Posterior cingulate gyrus (tissue), 11 donors: Measurements from ENCODE around the gene CALCOCO1.
"Not testable (repeated sequence)": the region's sequence is repeated elsewhere in the genome, so short reads cannot be mapped to it uniquely, and the experiment has no call there.

Experiments
- DNase-seq, 10 donors: peaks; one replicate each; pipeline versions ENCODE4 v3.0.0 to v3.0.0-alpha.2; 2020 to 2021; ENCODE audit warnings: mixed read lengths in 3 of 10
- intact Hi-C: fragments of 100-400 bp; cut with DNase I; formaldehyde crosslinking; loops from one replicate; pipeline ENCODE4 v1.15.1; 2023

The CALCOCO1 gene, protein sequence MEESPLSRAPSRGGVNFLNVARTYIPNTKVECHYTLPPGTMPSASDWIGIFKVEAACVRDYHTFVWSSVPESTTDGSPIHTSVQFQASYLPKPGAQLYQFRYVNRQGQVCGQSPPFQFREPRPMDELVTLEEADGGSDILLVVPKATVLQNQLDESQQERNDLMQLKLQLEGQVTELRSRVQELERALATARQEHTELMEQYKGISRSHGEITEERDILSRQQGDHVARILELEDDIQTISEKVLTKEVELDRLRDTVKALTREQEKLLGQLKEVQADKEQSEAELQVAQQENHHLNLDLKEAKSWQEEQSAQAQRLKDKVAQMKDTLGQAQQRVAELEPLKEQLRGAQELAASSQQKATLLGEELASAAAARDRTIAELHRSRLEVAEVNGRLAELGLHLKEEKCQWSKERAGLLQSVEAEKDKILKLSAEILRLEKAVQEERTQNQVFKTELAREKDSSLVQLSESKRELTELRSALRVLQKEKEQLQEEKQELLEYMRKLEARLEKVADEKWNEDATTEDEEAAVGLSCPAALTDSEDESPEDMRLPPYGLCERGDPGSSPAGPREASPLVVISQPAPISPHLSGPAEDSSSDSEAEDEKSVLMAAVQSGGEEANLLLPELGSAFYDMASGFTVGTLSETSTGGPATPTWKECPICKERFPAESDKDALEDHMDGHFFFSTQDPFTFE

DNA sequence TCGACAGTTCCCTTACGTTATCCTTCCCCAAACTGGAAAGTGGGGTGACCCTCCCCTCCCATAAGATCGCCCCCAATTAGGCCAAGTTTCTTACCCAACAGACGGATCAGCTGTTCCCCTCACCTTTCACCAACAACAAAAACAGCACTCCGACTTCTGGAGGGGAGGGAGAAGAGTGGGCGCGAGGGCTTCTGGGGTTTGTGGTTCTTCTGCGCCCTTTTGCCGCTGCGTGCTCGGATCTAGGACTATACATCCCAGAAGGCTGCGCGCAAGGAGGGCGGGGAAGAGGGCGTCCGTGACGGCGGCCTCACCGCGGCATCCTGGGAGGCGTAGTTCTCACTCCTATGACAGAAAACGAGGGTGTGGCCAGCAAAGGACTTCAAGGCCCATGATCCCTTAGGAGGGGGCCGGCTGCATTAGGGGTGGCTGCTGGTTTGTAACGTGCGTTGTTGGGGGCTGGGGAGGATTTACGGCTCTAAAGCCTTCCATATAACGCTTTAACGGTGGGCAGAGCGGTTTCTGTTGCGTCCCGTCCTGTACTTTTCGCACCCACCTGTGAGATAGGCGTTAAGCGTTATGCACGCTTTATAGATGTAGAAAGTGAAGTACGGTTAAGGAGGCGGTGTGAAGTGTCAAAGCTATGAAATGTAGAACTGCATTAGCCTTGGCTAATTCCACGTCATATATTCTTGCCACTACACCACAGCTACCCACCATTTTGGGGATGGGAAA, at the start of gene CALCOCO1:
Gene CALCOCO1 (minus strand): TSS at position 143 of the 732 bp plus-strand sequence. CDS start 2,210 bp downstream, outside the sequence.
- intact Hi-C loops, result loop anchor here (1.0 kb wide), 1 partner anchor 464 kb away; no protein-coding TSS in a partner anchor
- DNase-seq, result peak; percentile 96 to 100 (median 98)

DNA sequence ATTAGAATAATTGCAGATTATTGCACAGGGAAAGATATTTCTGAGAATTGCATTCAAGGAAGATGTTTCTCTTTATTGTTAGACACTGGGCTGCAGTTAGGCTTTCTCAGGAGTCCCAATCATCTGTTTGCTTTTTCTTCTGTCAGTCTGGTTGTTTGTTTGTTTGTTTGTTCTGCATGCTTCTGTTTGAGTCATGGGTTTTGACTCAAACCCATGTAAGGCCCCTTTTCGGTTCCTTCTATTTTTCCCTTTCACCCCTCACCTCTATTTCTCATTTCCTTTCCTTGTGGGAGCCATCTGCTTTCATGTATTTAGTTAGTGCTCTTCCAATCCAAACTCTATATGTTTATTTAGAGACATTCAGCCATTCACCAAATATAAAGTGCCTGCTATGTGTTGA, 49.6 kb upstream of the CALCOCO1 start:
- DNase-seq, result no peak
- intact Hi-C loops, result no loop called here

DNA sequence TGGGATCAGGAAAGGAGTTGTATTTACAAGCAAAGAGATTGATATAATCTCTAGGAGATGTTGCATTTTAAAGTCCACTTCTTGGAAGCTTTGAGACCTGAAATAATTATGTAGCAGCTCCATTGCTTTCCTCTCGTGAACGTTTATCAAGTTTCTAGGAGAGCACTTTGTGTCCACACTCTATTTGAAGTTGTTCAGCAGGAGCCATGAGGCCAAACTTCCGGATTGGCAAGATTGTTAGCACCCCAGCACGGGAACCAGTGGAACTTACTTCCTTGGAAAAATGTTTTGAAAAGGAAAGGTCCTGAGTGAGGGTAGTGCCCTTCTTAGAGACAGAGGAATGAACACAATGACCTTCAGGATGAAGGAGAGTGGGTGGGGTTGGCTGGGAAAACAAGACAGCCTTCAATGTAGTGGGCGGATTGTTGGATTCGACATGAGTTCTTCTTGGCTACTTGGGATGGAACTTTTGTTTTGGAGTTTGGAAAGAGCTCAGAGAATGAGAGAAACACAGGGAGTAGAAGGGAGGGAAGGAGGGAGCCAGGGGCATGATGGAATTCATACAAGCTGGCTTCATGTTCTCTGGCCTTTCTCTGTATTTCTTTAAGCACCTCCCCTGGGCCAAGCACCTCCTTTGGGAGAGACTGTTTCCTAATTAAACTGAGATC, 48.4 kb upstream of the CALCOCO1 start:
- no peak for DNase-seq
- intact Hi-C loops, result no loop called here

DNA sequence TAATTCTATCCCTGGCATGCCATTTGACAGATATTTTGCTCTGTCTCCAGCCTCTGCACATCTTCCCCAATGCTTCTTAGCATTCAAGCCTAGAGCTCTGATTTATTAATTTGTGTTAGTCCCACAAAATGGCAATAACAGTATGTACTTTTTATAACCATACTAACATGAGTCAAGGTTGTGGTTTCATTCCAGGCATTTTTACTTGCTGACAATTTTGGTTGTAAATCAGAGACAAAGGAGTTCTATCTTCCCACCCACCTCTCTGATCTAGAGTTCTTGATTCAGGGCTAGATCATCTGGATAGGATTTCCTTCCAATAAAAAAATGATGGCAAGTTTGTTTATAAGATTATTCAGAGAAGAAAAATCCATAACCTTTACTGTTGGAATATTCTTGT, 43.0 kb upstream of the CALCOCO1 start:
- no peak for DNase-seq
- intact Hi-C loops, result no loop called here

DNA sequence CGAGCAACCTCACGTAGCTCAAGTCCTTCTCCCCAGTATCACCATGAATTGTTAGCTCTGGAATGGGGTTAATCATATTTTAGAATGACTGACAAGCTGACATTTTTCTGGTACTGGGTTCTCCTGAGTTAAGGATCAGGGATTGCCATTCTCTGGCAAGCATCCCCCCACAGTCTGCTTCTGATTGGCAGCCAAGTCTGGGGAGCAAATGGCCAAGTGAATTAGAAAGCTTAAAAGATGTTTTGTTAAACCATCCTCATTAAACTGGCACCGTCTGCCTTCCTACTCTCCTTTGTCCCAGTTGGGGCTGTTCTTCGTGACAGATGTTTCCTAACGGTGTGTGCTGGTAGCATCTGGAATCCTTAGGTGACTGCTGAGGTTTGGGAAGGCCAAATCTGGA, 41.7 kb upstream of the CALCOCO1 start:
- no peak for DNase-seq

DNA sequence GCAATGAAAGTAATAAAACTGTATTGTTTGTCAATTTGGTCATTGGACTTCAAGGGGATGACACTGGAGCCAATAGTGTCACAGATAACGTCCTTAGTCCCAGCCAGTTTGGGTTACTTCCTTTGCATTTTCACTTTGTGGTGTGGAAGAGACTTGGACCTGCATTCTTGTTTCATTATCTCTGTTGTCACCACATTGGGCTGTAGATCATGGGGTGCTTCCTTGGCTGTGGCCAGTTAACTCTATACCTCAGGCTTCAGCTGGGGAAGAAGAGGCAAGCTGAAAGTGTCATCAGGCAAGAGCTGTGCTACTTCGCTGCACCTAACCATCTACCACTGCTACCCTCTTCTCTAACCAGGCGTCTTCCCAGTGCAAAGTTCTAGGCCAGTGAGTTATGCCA, 39.6 kb upstream of the CALCOCO1 start:
- intact Hi-C loops, result loop anchor here (5.0 to 10.0 kb wide), 2 partner anchors 220 to 428 kb away; partner anchors contain the start of gene HOXC10
- no peak for DNase-seq

More for the DNA sequence above, 41.7 kb upstream of the CALCOCO1 start:
- intact Hi-C loops, result loop anchor here (5.0 to 10.0 kb wide), 2 partner anchors 218 to 426 kb away; partner anchors contain the start of gene HOXC10

DNA sequence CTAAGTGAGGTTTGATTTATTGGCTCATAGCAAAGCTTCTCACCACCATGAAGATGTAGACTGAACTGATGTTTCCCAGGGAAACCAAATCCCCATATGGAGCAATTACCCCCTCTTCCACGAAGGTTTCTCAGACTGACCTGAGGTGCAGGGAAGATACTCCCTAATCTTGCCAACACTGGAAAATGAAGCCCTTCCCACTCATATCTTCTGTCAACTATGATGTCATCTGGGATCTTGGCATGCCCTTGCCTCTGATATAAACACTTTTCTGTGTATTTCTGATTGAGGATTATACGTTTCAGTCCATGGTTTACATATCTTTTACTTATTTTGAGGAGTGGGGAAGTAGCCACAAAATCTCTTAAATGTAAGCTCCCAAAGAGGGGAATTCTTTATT, 38.6 kb upstream of the CALCOCO1 start:
- no peak for DNase-seq
- intact Hi-C loops, result loop anchor here (5.0 to 10.0 kb wide), 2 partner anchors 221 to 429 kb away; partner anchors contain the start of gene HOXC10

DNA sequence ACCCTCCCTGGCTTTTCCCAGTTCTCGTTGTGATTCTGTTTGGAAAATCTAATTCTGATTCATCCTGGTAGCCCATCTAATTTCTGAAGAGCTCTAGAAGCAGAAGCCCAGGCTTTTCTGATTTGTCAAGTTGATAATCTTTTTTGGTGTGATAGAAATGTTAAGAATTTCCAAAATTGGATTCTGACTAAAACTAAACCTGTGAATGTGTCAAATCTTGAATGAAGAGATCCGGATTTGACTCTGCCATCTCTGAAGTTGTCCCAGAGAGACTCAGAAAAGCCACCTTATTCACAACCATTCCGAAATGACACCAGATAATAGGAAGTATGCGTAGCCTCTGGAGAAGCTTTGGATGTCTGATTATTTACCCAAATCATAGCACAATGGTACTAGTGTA, 37.4 kb upstream of the CALCOCO1 start:
- no peak for DNase-seq
- intact Hi-C loops, result loop anchor here (5.0 to 10.0 kb wide), 2 partner anchors 223 to 430 kb away; partner anchors contain the start of gene HOXC10

DNA sequence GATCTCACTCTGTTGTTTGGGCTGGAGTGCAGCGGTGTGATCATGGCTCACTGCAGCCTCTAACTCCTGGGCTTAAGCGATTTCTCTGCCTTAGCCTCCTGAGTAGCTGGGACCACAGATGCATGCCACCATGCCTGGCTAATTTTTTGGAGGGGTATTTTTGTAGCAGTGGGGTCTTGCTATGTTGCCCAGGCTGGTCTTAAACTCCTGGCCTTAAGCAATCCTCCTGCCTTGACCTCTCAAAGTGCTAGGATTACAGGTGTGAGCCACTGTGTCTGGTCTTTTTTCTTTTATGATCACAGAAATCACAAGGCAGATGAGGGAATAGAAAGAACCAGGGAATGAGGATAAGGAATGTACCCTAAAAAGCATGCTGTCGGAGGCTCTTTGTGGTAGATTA, 35.5 kb upstream of the CALCOCO1 start:
- not testable (repeated sequence) for DNase-seq
- intact Hi-C loops, result loop anchor here (10.0 kb wide), 1 partner anchor 432 kb away; no protein-coding TSS in a partner anchor

DNA sequence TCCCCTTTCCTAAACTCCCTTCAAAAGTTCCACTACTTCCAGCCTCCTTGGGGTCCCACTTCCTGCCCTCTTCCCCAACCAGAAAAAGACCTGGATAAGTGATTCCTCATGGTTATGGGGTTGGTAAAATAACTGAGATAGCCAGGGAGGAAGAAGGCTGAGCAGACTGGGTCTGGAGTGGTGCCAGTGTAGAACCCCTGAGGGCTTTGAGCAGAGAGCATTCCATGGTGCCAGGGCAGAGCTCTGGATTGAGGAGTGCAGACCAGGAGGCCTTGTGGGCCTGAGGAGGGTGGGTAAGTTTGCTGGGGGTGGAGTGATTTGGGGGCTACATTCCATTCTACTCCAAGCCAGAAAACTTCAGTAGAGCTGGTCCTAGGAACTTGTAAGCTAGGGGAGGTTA, 34.1 kb upstream of the CALCOCO1 start:
- no peak for DNase-seq
- intact Hi-C loops, result loop anchor here (10.0 kb wide), 1 partner anchor 433 kb away; no protein-coding TSS in a partner anchor

DNA sequence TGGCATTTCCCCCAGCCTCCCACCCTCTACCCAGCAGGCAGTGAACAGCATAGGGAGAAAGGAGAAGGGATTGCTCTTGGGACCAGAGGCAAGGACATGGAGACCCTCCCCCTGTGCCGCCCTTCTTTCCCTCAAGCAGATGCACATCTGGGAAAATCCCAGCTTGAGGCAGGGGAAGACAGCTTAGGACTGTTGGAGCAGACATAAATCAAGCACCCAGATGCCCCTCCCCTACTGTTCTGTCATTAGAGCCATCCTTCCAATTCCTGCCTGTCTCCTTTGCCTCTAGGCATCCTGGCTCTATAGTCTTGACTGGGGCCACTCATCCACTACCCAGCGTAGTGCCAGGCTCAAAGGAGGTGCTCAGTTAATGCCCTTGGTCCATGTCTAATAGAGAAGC, 32.0 kb upstream of the CALCOCO1 start:
- intact Hi-C loops, result no loop called here
- no peak for DNase-seq

DNA sequence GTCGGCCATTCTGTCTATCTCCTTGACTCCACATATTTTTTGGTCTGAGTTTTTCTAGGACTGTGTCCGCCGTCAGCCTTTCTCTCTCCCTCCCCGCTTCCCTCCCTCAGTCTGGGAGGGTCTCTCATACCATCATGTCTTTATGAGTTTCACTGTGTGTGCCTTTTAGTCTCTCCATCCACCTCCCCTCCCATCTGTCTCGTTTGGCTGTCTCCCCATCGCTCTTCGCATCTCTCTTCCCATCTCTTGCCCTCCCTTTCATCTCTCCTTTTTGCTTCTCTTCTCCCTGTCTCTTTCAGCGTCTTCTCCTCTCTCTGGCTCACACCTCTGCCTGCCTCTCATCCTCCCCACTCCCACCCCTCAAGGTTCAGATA, 31.5 kb upstream of the CALCOCO1 start:
- intact Hi-C loops, result no loop called here

DNA sequence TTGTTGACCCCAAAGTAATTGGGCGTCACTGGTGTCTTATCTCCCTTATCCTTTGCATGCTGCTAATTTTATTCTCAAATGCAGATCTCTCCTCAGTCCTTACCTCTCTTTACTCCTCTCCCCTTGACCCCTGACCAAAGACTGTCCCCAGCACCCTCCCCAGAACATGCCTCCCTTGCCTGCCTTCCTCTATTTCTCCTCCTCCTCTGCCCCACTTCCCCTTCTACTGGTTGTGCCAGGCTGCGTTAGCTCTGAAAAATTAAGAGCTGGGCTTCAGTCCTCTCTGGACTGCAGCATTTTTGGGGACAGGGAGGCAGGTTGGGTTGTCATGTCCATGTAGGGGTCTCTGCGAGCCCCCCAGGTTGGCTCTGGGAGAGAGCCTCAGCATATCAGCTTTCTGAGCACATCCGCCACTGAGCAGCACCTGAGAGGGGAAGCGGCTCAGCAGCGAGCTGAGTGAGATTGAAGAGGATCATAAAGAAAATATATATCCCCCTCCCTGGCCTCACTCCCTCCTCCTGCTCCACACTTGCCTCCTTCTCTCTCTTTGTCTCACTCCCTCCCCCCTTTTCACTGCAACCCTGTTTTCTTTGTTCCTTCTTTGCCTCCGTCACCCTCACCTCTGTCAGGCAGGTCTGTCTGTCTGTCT, 31.0 kb upstream of the CALCOCO1 start:
- intact Hi-C loops, result no loop called here
- DNase-seq, result peak in 2 of 10 donors; percentile 20 to 41

More for the DNA sequence above, 31.5 kb upstream of the CALCOCO1 start:
- DNase-seq, result no peak

DNA sequence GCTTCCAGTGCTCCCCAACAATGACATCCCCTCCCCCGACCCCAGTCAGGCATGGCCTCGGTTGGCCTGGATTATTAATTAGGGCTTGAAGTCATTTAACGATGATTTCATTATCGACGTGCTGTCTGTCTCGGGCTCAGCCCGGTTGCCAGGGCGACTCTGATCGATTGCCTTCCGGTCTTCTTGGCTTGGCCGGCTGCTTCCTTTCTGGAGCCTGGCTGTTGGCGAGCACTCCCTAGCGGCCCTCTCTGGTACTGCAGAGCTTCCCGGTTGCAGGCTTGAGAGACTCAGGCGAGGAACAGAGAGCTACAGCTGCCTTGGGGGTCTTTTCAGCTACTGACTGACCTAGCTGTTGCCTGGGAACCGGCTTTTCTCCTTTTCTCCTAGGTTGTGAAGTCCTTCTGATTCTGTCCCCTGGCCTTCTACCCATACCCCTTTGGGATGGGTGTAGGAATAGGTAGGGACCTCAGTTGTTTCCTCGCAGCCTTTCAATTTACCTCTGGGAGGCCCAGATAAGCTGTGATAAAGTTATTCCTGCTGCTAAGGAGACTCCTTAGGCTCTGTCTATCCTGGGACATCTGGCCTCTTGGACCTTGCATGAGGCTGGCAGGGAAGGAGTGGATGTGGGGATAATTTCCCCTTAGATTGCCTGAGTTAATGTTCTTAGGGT, 30.0 kb upstream of the CALCOCO1 start:
- DNase-seq, result peak; percentile 66 to 96 (median 82)

DNA sequence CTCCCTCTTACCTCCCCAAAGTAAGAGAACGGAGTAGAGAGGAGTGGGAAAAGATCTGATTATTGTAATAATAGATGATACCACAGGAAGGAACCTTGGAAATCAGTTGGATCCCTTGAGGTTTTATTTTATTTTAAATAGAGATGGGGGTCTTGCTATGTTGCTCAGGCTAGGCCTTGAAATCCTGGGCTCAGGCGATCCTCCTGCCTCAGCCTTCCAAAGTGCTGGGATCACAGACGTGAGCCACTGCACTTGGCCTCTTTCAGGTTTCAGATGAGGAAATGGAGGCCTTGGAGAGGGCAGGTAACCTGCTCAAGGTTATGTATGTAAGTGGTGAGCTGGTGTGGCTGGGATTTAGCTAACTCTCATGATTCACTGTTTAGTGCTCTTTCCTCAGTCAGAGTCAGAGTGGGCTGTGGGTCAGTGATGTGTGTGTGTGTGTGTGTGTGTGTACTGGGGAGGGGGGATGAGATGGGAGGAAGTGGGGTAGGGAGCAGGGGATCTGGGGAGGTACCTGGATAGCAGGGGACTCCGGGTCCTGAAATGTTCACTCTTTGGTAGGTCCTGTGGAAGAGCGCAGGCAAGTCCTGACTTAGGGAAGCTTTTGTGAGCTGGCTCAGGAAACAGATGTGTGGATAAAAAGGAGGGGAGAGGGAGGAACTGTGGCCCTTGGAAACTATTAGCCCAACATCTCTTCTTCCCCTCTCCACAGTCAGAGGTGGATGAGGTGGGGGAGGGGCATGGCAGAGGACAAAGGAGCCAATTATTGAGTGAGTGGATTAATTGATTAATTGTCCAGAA, 29.2 kb upstream of the CALCOCO1 start:
- intact Hi-C loops, result no loop called here
- DNase-seq, result no peak

More for the DNA sequence above, 30.0 kb upstream of the CALCOCO1 start:
- intact Hi-C loops, result no loop called here

DNA sequence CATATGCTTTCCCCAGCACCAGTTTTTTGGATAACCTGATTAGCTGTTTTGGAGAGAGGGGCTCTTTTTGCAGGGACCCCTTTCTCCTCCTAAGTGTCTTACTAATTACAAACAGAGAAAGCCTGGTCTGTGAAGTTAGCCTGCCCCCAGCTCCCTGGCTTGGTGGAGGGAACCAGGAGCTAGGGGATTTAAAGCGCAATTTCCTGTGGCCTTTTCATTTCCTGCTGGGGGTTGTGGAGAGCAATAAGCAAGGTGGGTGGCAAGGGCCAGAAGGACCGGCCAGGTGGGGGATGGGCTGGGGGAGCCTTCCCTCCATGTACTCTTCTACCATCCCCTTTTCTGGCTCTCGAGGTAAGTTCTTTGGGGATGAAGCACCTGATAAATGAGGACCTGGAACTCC, 28.6 kb upstream of the CALCOCO1 start:
- intact Hi-C loops, result no loop called here
- DNase-seq, result no peak

DNA sequence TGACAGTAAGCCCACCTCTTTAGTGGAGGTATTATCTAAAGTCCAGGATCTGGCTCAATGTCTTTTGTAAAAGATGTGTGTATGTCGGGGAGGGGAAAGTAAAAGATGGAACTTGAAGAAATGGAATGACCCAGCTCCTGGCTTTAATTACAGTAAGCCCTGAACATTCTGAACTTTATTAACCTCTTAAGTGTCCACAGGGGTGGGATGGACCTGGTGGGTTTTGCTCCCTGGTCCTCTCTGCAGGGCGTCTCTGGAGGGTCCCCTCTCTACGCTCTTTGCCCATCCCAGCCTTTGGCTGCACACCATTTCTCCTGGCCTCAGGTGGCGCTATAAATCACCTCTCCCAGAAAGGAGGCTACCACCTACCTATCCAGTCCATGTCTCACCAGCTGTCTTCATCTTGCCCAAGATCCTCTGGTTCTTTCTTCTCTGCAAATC, 28.2 kb upstream of the CALCOCO1 start:
- intact Hi-C loops, result no loop called here
- peak in 1 of 10 donors; percentile 62 for DNase-seq

DNA sequence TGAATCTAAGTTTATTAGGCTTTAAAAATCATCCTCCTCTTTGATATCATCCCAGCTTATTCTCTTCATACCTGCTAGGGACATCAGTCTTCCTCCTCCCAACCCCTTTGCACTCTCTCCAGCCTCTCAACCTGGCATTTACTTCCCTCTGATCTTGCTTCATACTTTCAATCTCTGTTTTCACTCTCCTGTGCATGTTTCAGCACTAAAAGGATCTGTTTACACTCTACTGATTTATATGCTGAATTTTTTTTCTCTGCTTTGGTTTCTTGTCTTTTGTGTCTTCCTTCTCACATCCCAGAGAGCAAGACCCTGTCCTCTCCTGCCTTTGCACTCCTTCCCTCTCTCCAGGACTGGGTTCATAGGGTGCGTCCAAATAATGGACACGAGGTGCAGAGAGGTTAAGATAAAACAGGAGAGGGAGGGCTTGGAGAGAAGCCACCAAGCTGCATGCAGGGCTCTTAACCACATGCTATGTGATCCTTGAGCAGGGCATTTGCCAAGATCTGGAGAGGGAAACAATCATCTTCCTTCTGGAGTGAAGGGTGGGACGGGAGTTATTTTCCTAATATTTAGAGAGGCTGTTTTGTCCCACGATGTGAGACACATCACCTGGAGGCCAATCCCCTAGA, 27.5 kb upstream of the CALCOCO1 start:
- intact Hi-C loops, result no loop called here
- no peak for DNase-seq
